B cell (primary cell): ENCODE measurements around the gene GPR160.

ENCODE experiments used
- CTCF ChIP-seq: fragments of 200-600 bp; IDR thresholded peaks from one replicate; pipeline ENCODE4 v1.8.0; 2022; ENCODE audit warnings: antibody characterized with exemption, mild to moderate bottlenecking
- EZH2 ChIP-seq: IDR thresholded peaks from 2 replicates; pipeline ENCODE4 v1.6.1; 2012; ENCODE audit warnings: borderline replicate concordance, low read depth, mild to moderate bottlenecking, moderate library complexity, low read length; ENCODE audit not compliant: insufficient read depth, poor library complexity, severe bottlenecking

DNA sequence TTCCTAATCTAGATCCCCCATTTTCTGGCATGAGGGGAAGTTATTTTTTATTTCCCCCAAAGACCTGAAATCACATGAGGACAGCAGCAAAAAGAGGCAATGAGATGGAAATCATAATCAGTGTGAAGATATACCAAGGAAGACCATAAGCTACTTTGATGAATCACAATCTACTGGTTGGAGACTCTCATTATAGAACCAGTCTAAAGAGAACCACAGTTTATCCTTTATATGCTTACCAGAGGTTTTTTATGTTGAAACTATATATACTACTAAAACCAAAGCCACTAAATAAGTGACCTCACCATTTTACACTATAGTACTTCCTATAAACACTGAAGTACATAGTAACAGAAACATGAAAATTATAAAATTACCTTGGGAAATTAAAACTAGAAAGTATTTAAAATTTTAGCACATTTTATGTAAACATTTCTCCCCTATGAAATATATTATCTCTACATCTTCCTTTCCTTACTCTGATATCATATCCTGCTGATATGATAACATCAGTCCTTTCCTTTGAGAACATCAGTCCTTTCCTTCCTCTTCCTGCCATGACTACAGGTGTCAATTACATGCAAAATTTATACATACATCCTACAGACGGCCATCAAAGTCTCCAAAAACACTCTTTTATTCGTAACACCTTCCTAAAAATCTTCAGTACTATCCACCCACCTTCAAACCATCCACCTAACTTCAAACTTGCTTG is 71.9 kb downstream of the GPR160 start:
- TF ChIP-seq CTCF: no peak
- TF ChIP-seq EZH2: no peak
